ENCODE measurements around the gene SEMA3E. TPM values are rescaled to one million over a fixed set of nuclear protein-coding genes. Genes with fewer than 3 reads are reported as not detected.

SEMA3E gene
- total RNA-seq, 6 experiments from 2014 or later = not detected

GRCh38 chr7:83603649-83604048 is 45.3 kb downstream of the SEMA3E start:
- Mint-ChIP-seq H3K27ac (no peak overlapping the region), H3K4me1 (ENCODE audit: low read depth) (no peaks in the 10 kb centered on the region), H3K27me3 (ENCODE audit: insufficient read depth) (no peaks in the 10 kb centered on the region), H3K4me3 (no peak overlapping the region), H3K36me3 (ENCODE audit: low read depth) (no peaks in the 10 kb centered on the region), H3K9me3 (peaks cover 11% of the 10 kb centered on the region)
- no peak for TF ChIP-seq CTCF (IDR thresholded peaks at IDR 0.05)
- no peak for DNase-seq

- Mint-ChIP-seq H3K9me3 (no peaks in the 10 kb centered on the region; the same call in 1 of the 2 replicates), H3K27me3 (ENCODE audit: insufficient read depth) (no peaks in the 10 kb centered on the region), H3K4me3 (no peak overlapping the region), H3K36me3 (ENCODE audit: low read depth) (no peaks in the 10 kb centered on the region), H3K27ac (no peak overlapping the region), H3K4me1 (ENCODE audit: low read depth) (no peaks in the 10 kb centered on the region)
- no peak for DNase-seq
- TF ChIP-seq CTCF (IDR thresholded peaks at IDR 0.05) = no peak
These were observed 49.8 kb downstream of the SEMA3E start for GRCh38 chr7:83599131-83599530.

- Mint-ChIP-seq H3K9me3 (no peaks in the 10 kb centered on the region; the same call in 1 of the 2 replicates), H3K4me3 (no peak overlapping the region), H3K27me3 (ENCODE audit: insufficient read depth) (no peaks in the 10 kb centered on the region), H3K4me1 (ENCODE audit: low read depth) (no peaks in the 10 kb centered on the region), H3K27ac (no peak overlapping the region), H3K36me3 (ENCODE audit: low read depth) (no peaks in the 10 kb centered on the region)
- TF ChIP-seq CTCF (IDR thresholded peaks at IDR 0.05) = no peak
- DNase-seq = no peak
These were observed 54.9 kb downstream of the SEMA3E start for GRCh38 chr7:83593921-83594475.

- peaks cover 1% of the 10 kb centered on the region; the same call in 1 of the 2 replicates for H3K27me3 Mint-ChIP-seq (ENCODE audit: insufficient read depth)
- no peak for TF ChIP-seq CTCF (IDR thresholded peaks at IDR 0.05)
- H3K27ac Mint-ChIP-seq = no peak overlapping the region
- no peak for DNase-seq
- H3K4me3 Mint-ChIP-seq = no peak overlapping the region
- no peaks in the 10 kb centered on the region; the same call in 1 of the 2 replicates for H3K9me3 Mint-ChIP-seq
- H3K4me1 Mint-ChIP-seq (ENCODE audit: low read depth) = no peaks in the 10 kb centered on the region
- H3K36me3 Mint-ChIP-seq (ENCODE audit: low read depth) = no peaks in the 10 kb centered on the region
These were observed 60.2 kb downstream of the SEMA3E start for GRCh38 chr7:83588602-83589240.

- no peak overlapping the region for H3K4me3 Mint-ChIP-seq
- H3K36me3 Mint-ChIP-seq (ENCODE audit: low read depth) = no peaks in the 10 kb centered on the region
- H3K27ac Mint-ChIP-seq = no peak overlapping the region
- TF ChIP-seq CTCF (IDR thresholded peaks at IDR 0.05) = no peak
- DNase-seq = no peak
- H3K27me3 Mint-ChIP-seq (ENCODE audit: insufficient read depth) = peaks cover 1% of the 10 kb centered on the region; the same call in 1 of the 2 replicates
- H3K4me1 Mint-ChIP-seq (ENCODE audit: low read depth) = no peaks in the 10 kb centered on the region
- H3K9me3 Mint-ChIP-seq = no peaks in the 10 kb centered on the region; the same call in 1 of the 2 replicates
These were observed 62.7 kb downstream of the SEMA3E start for GRCh38 chr7:83586281-83586680.

Measured in HFFc6 (cell line).